HepG2 (cell line): Measurements from ENCODE around the gene COL25A1. TPM values are rescaled to one million over a fixed set of nuclear protein-coding genes. Genes with fewer than 3 reads are reported as not detected.

ENCODE experiments used
- ATAC-seq: fragments of 200-7000 bp; cut with Tn5 transposase; 3 replicates; pipeline ENCODE4 v1.9.1; 2020; ENCODE audit warnings: mild to moderate bottlenecking, moderate library complexity
- BruUV-seq: library from RNA; stranded (reverse); fragments of 400-500 nt; replicated peaks from 2 replicates; lab custom pipeline; 2021; lab: Mats Ljungman, UMichigan
- CTCF ChIA-PET: fragments of 300-600 bp; formaldehyde crosslinking; extraction: SDS; loops from one replicate; lab custom pipeline; 2021; ENCODE audit warnings: low total read pairs, inconsistent platforms, low intra/inter-chr PET ratio; lab: Yijun Ruan, JAX
- POLR2A ChIA-PET: fragments of 350-600 bp; sonication (Branson Sonifier 250); formaldehyde crosslinking; loops from one replicate; lab custom pipeline; 2020; ENCODE audit warnings: antibody characterized with exemption, inconsistent platforms; lab: Yijun Ruan, JAX
- DNase-seq: peaks from one replicate; pipeline ENCODE4 v3.0.0-alpha.2; 2015; ENCODE audit warnings: low spot score
- FAIRE-seq: peaks from 3 replicates; lab custom pipeline; 2011; peaks lifted over from hg19 to GRCh38; lab: Jason Lieb, UNC
- H2AFZ ChIP-seq: one replicate; pipeline ENCODE4 v1.6.1; 2011; ENCODE audit warnings: low read length, inconsistent platforms
- H3K27ac ChIP-seq: fragments of 300-600 bp; 3 replicates; pipeline ENCODE4 v1.8.0; 2011; ENCODE audit warnings: mixed run types, mild to moderate bottlenecking, mixed read lengths, low read length, inconsistent platforms; ENCODE audit not compliant: insufficient read depth; ENCODE audit errors: extremely low read length
- H3K27me3 ChIP-seq, 2 experiments: fragments of 200-600 bp in 1 of 2; 2 replicates in 1 of 2; 3 replicates in 1 of 2; pipeline versions ENCODE4 v1.6.0 to v1.8.0; 2011; ENCODE audit warnings: low read length in 2 of 2, mild to moderate bottlenecking in 2 of 2, moderate library complexity in 2 of 2, inconsistent platforms in 1 of 2; ENCODE audit not compliant: insufficient read depth in 2 of 2, control insufficient read depth in 1 of 2
- H3K36me3 ChIP-seq, 2 experiments: fragments of 200-600 bp in 1 of 2; replicated peaks in 1 of 2; 2 replicates in 1 of 2; 3 replicates in 1 of 2; pipeline versions ENCODE4 v1.5.1 to v1.8.0; 2011; ENCODE audit warnings: low read length in 2 of 2, inconsistent platforms in 1 of 2; ENCODE audit not compliant: insufficient read depth in 2 of 2, control insufficient read depth in 1 of 2
- H3K4me1 ChIP-seq: 2 replicates; pipeline ENCODE4 v1.5.1; 2012; ENCODE audit warnings: low read length, inconsistent platforms; ENCODE audit not compliant: insufficient read depth
- H3K4me2 ChIP-seq: 2 replicates; pipeline ENCODE4 v1.6.0; 2011; ENCODE audit warnings: low read depth, low read length, inconsistent platforms
- H3K4me3 ChIP-seq, 3 experiments: fragments of 200-600 bp in 1 of 3; sonication (generic), shearing (Covaris generic) in 1 of 3; replicated peaks in 1 of 3; 2 replicates each; pipeline ENCODE4 v1.5.1; 2011 to 2016; ENCODE audit warnings: low read length in 3 of 3, inconsistent platforms in 2 of 3, low read depth in 2 of 3, mild to moderate bottlenecking in 2 of 3, control low read depth in 1 of 3, mixed read lengths in 1 of 3; ENCODE audit not compliant: insufficient read depth in 1 of 3
- H3K79me2 ChIP-seq: one replicate; pipeline ENCODE4 v1.6.1; 2011; ENCODE audit warnings: low read length, inconsistent platforms; ENCODE audit not compliant: insufficient read depth
- H3K9ac ChIP-seq: 2 replicates; pipeline ENCODE4 v1.6.0; 2011; ENCODE audit warnings: mild to moderate bottlenecking, low read depth, low read length, inconsistent platforms; ENCODE audit not compliant: insufficient read depth
- H3K9me3 ChIP-seq: 2 replicates; pipeline ENCODE4 v1.5.1; 2012; ENCODE audit warnings: mild to moderate bottlenecking, low read length
- H4K20me1 ChIP-seq: 2 replicates; pipeline ENCODE4 v1.6.0; 2011; ENCODE audit warnings: inconsistent platforms, mild to moderate bottlenecking, low read length, moderate library complexity; ENCODE audit not compliant: insufficient read depth
- NAIF1 ChIP-seq: sonication (generic); formaldehyde crosslinking; IDR thresholded peaks from 2 replicates; pipeline ENCODE4 v1.5.0; 2020; ENCODE audit warnings: mild to moderate bottlenecking, missing genetic modification reagents, borderline replicate concordance
- TCF7 ChIP-seq: sonication (generic); IDR thresholded peaks from 2 replicates; pipeline ENCODE4 v1.6.1; 2016; ENCODE audit warnings: antibody characterized with exemption, low read depth
- TRAFD1 ChIP-seq: sonication (generic); formaldehyde crosslinking; IDR thresholded peaks from 2 replicates; pipeline ENCODE4 v1.5.1; 2020; ENCODE audit warnings: missing genetic modification reagents, mild to moderate bottlenecking, borderline replicate concordance
- ZBTB20 ChIP-seq: sonication (generic); formaldehyde crosslinking; IDR thresholded peaks from 2 replicates; pipeline ENCODE4 v1.8.1; 2023; ENCODE audit warnings: missing genetic modification reagents, low read depth, mild to moderate bottlenecking, borderline replicate concordance
- ZMAT5 ChIP-seq: sonication (generic); formaldehyde crosslinking; IDR thresholded peaks from 2 replicates; pipeline ENCODE4 v1.5.0; 2020; ENCODE audit warnings: mild to moderate bottlenecking, low read depth, missing genetic modification reagents, borderline replicate concordance
- ZNF383 ChIP-seq: sonication (generic); formaldehyde crosslinking; IDR thresholded peaks from 2 replicates; pipeline ENCODE4 v1.4.0; 2020; ENCODE audit warnings: missing genetic modification reagents, mild to moderate bottlenecking, borderline replicate concordance
- ZNF512B ChIP-seq: sonication (generic); formaldehyde crosslinking; IDR thresholded peaks from 2 replicates; pipeline ENCODE4 v1.5.1; 2020; ENCODE audit warnings: missing genetic modification reagents, mild to moderate bottlenecking, borderline replicate concordance
- ZNF777 ChIP-seq: sonication (generic); formaldehyde crosslinking; IDR thresholded peaks from 2 replicates; pipeline ENCODE4 v1.4.0; 2020; ENCODE audit warnings: missing genetic modification reagents
- WGBS: methylation state at CpG from one replicate; pipeline ENCODE4 v1.1.6; 2017; ENCODE audit warnings: low lambda C conversion rate; 5-methylcytosine and 5-hydroxymethylcytosine counted together
- in situ Hi-C: cut with HindIII; loops from 2 replicates; pipeline ENCODE4 v1.10.0; 2017; ENCODE audit warnings: low pct_unique_long_range_greater_than_20kb; ENCODE audit not compliant: extremely low pct_ligation_motif_present
- intact Hi-C: fragments of 100-400 bp; cut with micrococcal nuclease; formaldehyde crosslinking; loops from one replicate; pipeline ENCODE4 v1.10.0; 2022; ENCODE audit not compliant: unreplicated experiment
- polyA plus RNA-seq, 8 experiments: library from polyadenylated mRNA; depleted of rRNA in 3 of 8; stranded (reverse) in 7 of 8; unstranded in 1 of 8; fragments of >200 nt; fragmentation: Illumina TruSeq in 4 of 8; extraction: Trizol in 4 of 8; gene quantifications; 2 replicates each; pipeline versions ENCODE4 v1.2.1 to v1.2.3, GENCODE V29; 2011 to 2016; ENCODE audit warnings: low read depth in 4 of 8, missing spikeins in 1 of 8, mixed read lengths in 1 of 8; ENCODE audit not compliant: insufficient read depth in 1 of 8
- total RNA-seq, 5 experiments: library from RNA; depleted of rRNA; stranded (reverse); fragments of >200 nt; fragmentation: Illumina TruSeq; extraction: Trizol; gene quantifications; 2 replicates each; pipeline ENCODE4 v1.2.3, GENCODE V29; 2016; ENCODE audit warnings: low read depth in 1 of 5
- TF ChIP-seq, protein P1 (sequence below): sonication (generic); formaldehyde crosslinking; IDR thresholded peaks from 2 replicates; pipeline ENCODE4 v1.5.0; 2020; ENCODE audit warnings: missing genetic modification reagents
- TF ChIP-seq, protein P2 (sequence below): sonication (generic); formaldehyde crosslinking; IDR thresholded peaks from 2 replicates; pipeline ENCODE4 v1.4.0; 2020; ENCODE audit warnings: mild to moderate bottlenecking, missing genetic modification reagents

The COL25A1 gene
- total and polyA plus RNA-seq, 2 of the 13 experiments (the other 11 are each of a cell fraction or from before 2014, with no cell fraction given): not detected

GRCh38 chr4:109041463-109042360, 260.7 kb downstream of the COL25A1 start:
- H3K4me1 ChIP-seq: no peaks in the 10 kb centered on the region
- no peak overlapping the region for H3K9ac ChIP-seq
- no TSS peak for BruUV-seq
- no peak overlapping the region for H3K27ac ChIP-seq
- ChIA-PET CTCF (no interaction called here), POLR2A (no interaction called here)
- FAIRE-seq (no peak), ATAC-seq (no peak), DNase-seq (no peak)
- H3K79me2 ChIP-seq: no peaks in the 10 kb centered on the region
- no peak overlapping the region for H3K4me2 ChIP-seq
- in situ Hi-C loops (no loop called here), intact Hi-C loops (no loop called here)
- no peaks in the 10 kb centered on the region for H3K36me3 ChIP-seq
- no peak overlapping the region for H3K4me3 ChIP-seq
- no peaks in the 10 kb centered on the region for H4K20me1 ChIP-seq
- no peaks in the 10 kb centered on the region for H3K27me3 ChIP-seq
- no peaks in the 10 kb centered on the region for H3K9me3 ChIP-seq
- WGBS: 3% methylated on average over 3 of the region's 3 CpGs
- no peak overlapping the region for H2AFZ ChIP-seq
- TF ChIP-seq ZMAT5 (CRISPR knock-in tag) (no peak), TRAFD1 (CRISPR knock-in tag) (no peak), NAIF1 (CRISPR knock-in tag) (no peak), TCF7 (no peak), ZNF512B (CRISPR knock-in tag) (no peak), ZBTB20 (CRISPR knock-in tag) (no peak), ZNF383 (CRISPR knock-in tag) (no peak), ZNF777 (CRISPR knock-in tag) (no peak)
- TF ChIP-seq, protein P1, sequence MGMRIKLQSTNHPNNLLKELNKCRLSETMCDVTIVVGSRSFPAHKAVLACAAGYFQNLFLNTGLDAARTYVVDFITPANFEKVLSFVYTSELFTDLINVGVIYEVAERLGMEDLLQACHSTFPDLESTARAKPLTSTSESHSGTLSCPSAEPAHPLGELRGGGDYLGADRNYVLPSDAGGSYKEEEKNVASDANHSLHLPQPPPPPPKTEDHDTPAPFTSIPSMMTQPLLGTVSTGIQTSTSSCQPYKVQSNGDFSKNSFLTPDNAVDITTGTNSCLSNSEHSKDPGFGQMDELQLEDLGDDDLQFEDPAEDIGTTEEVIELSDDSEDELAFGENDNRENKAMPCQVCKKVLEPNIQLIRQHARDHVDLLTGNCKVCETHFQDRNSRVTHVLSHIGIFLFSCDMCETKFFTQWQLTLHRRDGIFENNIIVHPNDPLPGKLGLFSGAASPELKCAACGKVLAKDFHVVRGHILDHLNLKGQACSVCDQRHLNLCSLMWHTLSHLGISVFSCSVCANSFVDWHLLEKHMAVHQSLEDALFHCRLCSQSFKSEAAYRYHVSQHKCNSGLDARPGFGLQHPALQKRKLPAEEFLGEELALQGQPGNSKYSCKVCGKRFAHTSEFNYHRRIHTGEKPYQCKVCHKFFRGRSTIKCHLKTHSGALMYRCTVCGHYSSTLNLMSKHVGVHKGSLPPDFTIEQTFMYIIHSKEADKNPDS (CRISPR knock-in tag): no peak
- TF ChIP-seq, protein P2, sequence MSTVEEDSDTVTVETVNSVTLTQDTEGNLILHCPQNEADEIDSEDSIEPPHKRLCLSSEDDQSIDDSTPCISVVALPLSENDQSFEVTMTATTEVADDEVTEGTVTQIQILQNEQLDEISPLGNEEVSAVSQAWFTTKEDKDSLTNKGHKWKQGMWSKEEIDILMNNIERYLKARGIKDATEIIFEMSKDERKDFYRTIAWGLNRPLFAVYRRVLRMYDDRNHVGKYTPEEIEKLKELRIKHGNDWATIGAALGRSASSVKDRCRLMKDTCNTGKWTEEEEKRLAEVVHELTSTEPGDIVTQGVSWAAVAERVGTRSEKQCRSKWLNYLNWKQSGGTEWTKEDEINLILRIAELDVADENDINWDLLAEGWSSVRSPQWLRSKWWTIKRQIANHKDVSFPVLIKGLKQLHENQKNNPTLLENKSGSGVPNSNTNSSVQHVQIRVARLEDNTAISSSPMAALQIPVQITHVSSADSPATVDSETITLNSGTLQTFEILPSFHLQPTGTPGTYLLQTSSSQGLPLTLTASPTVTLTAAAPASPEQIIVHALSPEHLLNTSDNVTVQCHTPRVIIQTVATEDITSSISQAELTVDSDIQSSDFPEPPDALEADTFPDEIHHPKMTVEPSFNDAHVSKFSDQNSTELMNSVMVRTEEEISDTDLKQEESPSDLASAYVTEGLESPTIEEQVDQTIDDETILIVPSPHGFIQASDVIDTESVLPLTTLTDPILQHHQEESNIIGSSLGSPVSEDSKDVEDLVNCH (CRISPR knock-in tag): no peak
